NCI-H82 treated with DMSO at 0.1 percent for 48 hours (cell line): ENCODE results near the gene SULT6B1.
"Not testable (repeated sequence)": the region's sequence is repeated elsewhere in the genome, so short reads cannot be mapped to it uniquely, and the experiment has no call there.

ENCODE experiments used
- DNase-seq: peaks from one replicate; lab custom pipeline; 2025; ENCODE audit not compliant: unreplicated experiment; lab: John Stamatoyannopoulos, UW

The SULT6B1 gene

DNA sequence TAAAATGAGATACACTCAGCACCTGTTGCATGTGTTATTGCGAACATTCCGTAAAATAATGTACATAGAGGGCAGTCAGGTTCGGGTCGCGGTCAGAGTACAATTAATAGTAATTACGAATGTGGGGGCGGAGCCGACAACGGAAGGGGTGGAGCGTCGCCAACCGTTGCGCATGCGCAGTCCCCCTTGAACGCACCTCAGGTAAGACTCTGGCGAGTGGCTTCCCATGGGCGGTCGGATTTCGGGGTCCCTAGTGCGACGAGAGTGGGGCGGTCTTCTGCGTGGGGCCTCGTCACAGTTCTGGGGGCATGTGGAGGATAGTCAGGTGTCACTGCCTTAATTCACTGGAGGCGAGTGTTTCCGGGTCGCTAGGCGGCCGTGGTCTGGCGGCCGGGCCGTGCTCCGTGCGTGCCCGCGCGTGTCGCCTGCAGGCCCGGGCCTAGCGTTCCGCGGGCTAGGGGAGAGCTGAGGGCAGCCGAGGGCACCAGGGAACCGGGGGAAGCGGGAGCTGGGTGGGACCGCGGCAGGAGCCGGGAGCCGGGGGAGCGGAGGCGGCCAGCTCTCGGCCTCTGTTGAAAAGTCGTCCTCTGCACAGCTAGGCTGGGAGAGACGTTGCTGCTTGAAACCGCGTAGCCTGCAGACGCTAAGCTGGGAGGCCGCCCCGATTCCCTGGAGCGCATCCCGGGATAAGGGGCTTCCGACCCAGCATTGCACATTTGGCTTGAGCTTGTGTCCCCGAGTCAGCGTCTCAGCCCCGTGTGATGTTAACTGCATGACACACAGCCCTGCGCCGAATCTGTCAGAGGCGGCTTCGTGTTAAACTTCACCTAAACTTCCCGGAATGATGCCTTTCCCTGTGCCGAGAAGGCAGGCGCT is 8.1 kb upstream of the SULT6B1 start, which contains the start of gene CEBPZOS:
CEBPZOS (plus strand) TSS at position 177 of the 876 bp plus-strand sequence. CDS start 3,209 bp downstream, outside the sequence.
- peak; percentile 13 for DNase-seq

GRCh38 chr2:37195862-37196319 is 7.4 kb upstream of the SULT6B1 start:
- not testable (repeated sequence) for DNase-seq

DNA sequence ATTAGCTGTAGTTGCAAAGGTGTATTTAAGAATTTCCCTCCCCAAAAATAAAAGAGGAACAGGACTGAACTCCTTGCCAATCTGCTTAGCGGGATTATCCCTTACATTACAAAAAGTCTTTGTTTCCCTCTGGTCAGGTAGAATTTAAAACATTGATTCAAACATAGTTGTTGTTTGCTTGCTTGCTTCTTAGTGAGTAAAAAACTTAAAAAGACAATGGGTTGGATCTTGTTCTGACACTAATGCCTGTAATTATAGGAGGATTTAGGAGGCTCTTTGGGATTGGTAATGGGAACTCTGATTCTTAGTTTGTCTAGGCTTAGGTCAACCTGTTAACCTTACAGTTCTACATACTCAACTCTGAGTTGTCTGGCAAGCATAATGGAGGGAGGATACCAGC is 4.1 kb upstream of the SULT6B1 start:
- DNase-seq: peak; percentile 13

DNA sequence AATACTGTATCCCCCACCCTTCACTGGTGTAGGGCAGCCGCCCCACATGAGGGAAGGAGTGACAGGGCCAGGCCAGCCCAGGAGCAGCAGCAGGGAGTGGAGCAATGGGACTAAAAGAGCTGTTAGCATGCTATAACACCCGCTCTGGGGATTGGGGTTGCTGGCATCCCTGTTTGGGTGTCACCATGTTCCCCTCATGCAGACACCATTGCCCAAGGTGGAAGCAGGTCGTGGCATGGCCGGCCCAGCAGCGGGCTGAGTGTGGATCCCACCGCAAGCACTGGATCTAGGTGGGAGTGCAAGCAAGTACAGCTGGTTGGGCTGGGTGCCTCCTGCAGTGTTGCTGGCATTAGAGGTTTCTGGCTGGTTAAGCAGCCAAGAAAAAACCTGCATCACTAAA is 3.3 kb upstream of the SULT6B1 start:
- DNase-seq: no peak

DNA sequence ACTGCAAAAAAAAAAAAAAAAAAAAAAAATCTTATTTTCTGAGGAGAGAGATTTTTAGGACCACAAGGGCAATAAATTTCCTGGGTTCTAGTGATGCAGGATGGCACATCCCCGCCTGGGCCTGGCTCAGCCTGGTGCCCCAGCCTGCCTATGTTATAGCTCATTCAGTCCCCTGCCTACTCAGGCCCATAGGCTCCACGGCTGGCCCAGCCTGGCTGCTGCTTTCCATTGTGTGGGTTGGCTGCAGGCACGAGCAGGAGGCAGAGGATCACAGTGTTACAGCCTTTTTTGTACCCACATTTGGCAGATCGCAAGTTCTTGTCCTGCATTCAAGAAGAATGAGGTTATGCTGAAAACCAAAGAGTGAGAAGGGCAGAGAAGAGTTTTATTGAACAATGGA is 2.8 kb upstream of the SULT6B1 start:
- DNase-seq: no peak

DNA sequence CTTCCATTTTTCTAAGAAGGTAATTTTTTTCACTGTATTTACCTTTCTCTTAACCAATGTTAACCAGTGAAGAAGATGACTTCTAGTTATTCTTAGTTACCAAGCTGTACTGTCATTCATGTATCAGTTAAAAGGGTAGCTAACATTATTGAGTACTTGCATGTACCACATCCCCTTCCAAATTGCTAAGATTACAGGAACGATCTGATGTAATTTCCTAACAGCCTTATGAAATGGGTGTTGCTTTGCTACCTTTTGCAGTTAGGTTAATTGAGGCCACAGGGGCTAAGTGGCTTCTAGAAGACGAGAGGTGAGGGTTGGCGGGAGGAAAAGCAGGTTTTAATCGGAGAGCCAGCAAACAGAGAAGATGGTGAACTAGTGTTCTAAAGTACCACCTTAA is 1.8 kb upstream of the SULT6B1 start:
- no peak for DNase-seq

- DNase-seq: no peak
Measured at GRCh38 chr2:37189452-37190153, 1.1 kb upstream of the SULT6B1 start.

- DNase-seq: no peak
Measured at GRCh38 chr2:37181726-37182684, 6.5 kb downstream of the SULT6B1 start.

- no peak for DNase-seq
Measured at GRCh38 chr2:37180640-37181039, 7.8 kb downstream of the SULT6B1 start.

DNA sequence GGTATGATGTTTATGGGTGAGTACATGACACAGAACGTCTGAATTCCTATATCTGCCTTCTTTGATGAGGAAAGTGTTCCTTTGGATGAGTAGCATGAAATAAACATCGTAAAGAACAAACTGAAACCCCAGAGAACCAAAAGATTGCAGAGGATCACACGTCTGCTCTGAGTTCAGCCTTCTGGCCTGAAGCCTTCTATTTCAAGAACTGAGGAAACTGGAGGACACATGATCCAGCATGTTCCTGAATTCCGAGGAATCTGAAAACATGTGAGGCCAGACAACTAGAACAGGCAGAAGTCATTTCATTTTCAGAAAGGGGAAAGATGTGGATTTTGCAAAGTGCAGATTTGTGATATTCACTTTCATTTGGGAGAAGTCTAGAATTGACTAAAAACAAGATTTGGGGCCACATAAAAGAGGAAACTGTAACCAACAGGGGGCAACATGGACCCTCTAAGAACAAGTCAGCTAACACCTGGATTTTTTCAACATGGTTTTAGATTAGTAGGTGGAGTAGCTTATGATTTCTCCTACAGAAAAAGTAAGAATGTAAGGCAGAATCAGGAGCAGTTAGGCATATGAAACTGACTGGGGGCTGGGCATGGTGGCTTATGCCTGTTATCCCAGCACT is 8.3 kb downstream of the SULT6B1 start:
- DNase-seq: no peak

DNA sequence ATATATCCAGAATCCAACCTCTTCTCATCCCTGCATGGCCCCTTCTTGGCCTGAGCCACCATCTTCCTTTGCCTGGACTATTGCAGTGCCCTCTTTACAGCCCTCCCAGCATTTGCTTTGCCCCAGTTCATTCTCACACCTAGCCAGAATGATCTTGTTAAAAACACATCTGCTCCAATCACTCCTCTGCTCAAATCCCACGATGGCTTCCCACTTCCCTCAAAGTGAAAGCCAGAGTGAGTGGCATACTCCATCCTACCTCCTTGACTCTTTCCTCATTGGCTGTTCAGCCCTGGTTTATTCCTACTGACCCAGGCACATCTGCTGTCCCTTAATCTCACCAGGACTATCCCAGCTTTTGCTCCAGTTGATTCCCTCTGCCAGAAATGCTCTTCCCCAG is 14.7 kb downstream of the SULT6B1 start:
- peak; percentile 28 for DNase-seq

DNA sequence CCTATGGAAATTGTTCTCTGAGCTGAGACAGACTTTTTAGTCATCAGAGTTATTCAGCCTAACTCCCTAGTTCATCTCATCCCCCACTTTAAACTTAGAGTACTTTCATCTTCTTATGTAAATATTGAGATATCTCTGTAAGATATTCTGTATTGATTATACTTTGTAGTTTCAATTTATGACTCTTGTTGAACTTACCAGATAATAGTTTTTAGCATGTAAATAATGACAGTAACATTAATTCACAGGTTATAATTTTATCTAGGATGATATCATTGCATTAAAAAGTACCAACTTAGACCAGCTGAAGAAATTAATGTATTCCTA is 16.9 kb downstream of the SULT6B1 start:
- DNase-seq: no peak

- DNase-seq: peak; percentile 51
Measured at GRCh38 chr2:37168217-37168981, 20.1 kb downstream of the SULT6B1 start.

DNA sequence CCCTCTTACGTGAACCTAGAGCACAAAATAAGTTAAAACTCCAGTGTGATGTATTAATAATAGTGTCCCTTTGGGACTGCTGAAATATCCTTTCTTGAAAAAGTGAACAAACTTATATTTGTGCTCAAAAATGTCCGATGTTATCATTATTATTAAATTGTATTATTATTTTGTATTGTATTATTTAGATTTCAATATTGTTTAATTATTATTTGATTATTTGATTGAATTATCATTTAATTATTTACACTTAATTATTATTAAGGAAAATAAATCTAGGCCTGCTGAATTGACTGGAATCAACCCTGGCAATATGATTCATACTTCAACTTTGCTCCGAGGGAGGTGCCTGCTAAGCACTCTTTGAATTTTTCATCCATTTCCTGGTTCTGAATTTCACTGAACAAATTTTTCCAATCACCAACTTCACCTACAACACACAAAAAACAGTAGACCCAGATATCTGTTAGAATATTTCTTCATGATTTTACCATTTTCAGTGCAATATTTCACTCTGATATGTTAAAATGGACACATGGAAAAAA is 20.8 kb downstream of the SULT6B1 start:
- DNase-seq: no peak

DNA sequence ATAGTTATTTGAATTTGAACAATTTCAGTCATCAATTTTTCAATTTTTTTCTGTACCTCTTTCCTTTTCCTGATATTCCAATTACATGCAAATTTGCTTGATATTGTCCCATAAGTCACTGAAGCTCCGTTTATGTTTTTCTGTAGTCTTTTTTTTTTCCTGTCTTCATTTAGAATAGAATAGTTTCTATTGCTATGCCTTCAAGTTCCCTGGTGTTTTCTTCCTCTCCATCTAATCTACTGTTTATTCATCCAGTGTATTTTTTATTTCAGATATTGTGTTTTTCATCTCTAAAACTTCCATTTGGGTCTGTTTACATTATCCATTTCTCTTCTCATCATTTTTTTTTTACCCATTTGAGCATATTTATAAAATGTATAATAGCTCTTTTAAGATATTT is 23.7 kb downstream of the SULT6B1 start:
- DNase-seq: no peak

DNA sequence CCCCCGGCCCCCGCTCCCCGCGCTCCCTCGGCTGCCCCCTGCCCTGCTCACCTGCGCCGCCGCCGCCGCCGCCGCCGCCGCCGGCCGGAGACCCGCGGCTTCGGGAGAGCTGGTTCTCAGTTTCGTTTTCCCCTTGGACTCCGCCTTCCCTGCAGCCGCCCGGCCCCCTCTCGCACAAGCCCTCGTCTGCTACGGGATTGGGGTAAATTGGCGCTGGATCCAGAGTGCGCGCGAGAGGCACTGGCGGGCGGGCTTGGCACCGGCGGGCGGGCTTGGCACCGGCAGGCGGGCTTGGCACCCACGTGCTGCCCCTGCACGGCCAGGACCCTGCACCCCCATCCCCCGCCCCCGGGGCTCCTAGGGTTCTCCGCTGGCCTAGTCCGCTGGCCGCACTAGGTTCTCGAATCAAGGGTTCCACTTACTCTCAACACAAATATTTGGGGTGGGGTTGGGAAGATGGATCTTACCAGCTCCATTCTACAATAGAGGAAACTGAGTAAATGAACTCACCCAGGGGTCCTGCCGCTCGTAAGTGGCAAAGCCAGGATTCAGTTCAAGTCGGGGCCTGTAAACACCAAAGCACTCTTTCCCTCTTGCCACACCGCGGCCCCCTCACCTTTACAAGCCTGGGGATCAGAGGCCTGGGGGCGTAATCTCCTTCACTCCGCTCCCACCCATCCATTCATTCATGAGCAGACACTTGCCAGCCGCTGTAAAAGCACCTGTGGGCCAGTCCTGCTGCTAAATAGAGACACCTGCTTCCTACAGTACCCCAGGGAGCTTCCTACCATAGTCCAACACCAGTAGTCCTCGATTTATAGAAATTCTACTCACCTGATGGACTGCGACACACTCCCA is 31.4 kb downstream of the SULT6B1 start, which contains the start of gene EIF2AK2:
EIF2AK2 (minus strand) TSS at position 124 of the 858 bp plus-strand sequence. CDS start 9,174 bp downstream, outside the sequence.
- peak; percentile 36 for DNase-seq

DNA sequence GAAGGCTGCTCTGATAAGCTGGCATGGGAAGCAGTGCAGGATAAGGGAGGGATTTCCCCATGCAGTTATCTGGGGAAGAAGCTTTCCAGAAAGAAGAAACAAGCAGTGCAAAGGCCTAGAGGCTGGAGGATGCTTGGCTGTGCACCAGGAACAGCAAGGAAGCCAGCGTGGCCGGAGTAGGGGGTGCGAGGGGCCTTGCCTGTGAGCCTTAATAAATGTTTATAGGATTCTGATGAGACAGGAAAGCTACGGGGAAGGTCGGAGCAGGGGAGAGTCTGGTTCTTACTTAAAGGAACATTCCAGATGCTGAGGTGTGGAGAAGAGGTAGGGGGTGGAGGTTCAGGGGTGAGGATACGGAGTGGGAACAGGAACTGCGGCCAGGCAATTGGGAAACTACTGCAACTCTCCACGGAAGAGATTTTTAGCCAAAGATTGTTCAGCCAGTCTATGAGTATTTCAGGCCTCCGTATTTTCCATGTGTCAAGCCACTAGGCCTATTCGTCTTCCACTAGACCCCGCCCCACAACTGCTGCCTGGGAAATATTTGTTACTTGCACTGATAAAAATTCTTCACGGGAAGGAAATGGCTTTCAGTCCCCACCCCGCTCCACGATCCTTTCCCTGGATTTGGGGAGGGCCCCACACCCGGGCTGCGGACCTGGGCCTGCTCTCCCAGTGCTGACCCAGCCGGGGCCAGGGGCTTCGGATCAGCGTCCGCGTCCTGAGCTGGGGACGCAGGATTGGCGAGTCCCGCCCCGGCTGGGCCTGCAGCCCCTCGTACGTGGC is 32.2 kb downstream of the SULT6B1 start:
- no peak for DNase-seq

DNA sequence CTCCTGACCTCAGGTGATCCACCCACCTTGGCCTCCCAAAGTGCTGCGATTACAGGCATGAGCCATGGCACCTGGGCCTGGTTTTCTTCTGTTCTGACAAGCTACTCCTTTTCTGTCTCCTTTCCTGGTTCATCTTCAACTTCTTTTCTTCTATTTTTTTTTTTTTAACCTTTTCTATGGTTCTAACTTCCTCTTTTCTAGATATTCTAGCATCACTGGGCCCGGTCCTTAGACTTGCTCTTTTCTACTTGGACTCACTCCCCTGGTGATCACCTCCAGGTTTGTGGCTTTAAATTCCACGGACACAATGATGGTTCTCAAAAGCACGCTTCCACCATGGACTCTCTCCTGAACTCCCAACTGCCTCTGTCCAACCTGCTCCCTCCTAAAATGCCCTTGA is 33.7 kb downstream of the SULT6B1 start:
- DNase-seq: no peak
